Kidney epithelial cell (primary cell): ENCODE results near the gene LONP1. TPM values are rescaled to one million over a fixed set of nuclear protein-coding genes. Genes with fewer than 3 reads are reported as not detected.

ENCODE experiments used
- DNase-seq: peaks from one replicate; pipeline ENCODE4 v3.0.0-alpha.2; 2010; ENCODE audit warnings: low read depth
- H3K27me3 ChIP-seq: 2 replicates; pipeline ENCODE4 v1.6.0; 2011; ENCODE audit warnings: low read length; ENCODE audit not compliant: control insufficient read depth, insufficient read depth
- H3K36me3 ChIP-seq: 2 replicates; pipeline ENCODE4 v1.5.1; 2011; ENCODE audit warnings: low read length; ENCODE audit not compliant: control insufficient read depth, insufficient read depth
- H3K4me3 ChIP-seq: 2 replicates; pipeline ENCODE4 v1.5.1; 2011; ENCODE audit warnings: low read depth, mild to moderate bottlenecking, control low read depth, low read length
- total RNA-seq: library from RNA; depleted of rRNA; stranded (reverse); fragments of >200 nt; gene quantifications from 2 replicates; pipeline ENCODE4 v1.2.3, GENCODE V29; 2015
- TF ChIP-seq, protein P1 (sequence below): IDR thresholded peaks from 2 replicates; pipeline ENCODE4 v1.5.1; 2011; ENCODE audit warnings: mild to moderate bottlenecking, moderate library complexity, low read length, control low read depth, inconsistent platforms; ENCODE audit not compliant: insufficient read depth, poor library complexity, severe bottlenecking

Gene LONP1
- total RNA-seq, 1 donor from 2014 or later = 151 TPM

- DNase-seq = no peak
- TF ChIP-seq, protein P1, sequence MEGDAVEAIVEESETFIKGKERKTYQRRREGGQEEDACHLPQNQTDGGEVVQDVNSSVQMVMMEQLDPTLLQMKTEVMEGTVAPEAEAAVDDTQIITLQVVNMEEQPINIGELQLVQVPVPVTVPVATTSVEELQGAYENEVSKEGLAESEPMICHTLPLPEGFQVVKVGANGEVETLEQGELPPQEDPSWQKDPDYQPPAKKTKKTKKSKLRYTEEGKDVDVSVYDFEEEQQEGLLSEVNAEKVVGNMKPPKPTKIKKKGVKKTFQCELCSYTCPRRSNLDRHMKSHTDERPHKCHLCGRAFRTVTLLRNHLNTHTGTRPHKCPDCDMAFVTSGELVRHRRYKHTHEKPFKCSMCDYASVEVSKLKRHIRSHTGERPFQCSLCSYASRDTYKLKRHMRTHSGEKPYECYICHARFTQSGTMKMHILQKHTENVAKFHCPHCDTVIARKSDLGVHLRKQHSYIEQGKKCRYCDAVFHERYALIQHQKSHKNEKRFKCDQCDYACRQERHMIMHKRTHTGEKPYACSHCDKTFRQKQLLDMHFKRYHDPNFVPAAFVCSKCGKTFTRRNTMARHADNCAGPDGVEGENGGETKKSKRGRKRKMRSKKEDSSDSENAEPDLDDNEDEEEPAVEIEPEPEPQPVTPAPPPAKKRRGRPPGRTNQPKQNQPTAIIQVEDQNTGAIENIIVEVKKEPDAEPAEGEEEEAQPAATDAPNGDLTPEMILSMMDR = no peak
- Histone ChIP-seq H3K27me3 (no peaks in the 10 kb centered on the region), H3K36me3 (no peaks in the 10 kb centered on the region), H3K4me3 (no peak overlapping the region)
Observed at GRCh38 chr19:5714816-5715215, 5.1 kb downstream of the LONP1 start.

DNA sequence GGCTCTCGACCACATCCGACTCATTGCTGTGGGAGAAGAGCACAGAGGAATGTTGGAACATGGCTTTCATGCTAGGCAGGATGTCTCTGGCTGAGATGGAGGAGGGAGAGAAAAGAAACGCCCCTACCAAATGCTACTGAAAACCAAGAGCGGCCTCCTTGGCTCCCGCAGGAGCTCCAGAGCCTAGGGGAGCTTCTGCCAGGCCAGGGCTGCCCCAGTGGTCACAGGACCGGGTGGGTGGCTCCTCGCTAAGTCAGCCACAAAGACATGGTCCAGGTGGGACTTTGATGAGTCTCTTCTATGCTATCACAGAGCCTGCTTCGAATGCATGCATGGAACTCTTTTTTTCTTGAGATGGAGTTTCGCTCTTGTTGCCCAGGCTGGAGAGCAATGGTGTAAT is 6.7 kb downstream of the LONP1 start:
- Histone ChIP-seq H3K4me3 (no peak overlapping the region), H3K36me3 (no peaks in the 10 kb centered on the region), H3K27me3 (no peaks in the 10 kb centered on the region)
- no peak for DNase-seq
- TF ChIP-seq, protein P1 = no peak

DNA sequence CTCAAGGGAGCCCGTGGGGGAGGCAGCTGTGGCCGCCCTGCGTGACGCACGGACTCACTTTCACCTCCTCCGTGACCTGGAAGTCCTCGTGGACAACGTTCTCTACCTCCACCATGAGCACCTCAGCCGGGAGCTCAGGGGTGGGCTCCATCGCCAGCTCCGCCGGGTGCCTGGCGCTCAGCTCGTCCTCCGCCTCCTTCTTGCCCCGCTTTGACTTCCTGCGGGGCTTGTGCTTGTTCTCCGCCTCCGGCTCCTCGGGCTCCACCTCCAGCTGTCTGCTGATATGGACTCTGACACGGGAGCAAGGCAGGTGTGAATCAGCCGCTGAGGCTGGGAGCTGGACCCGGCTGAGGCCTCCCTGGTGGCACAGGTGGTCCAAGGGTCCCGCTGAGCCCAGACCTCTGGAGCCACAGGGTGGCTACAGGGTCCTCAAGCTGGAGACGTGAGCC is 8.2 kb downstream of the LONP1 start:
- TF ChIP-seq, protein P1 = no peak
- Histone ChIP-seq H3K4me3 (no peak overlapping the region), H3K36me3 (no peaks in the 10 kb centered on the region), H3K27me3 (no peaks in the 10 kb centered on the region)
- DNase-seq = no peak

DNA sequence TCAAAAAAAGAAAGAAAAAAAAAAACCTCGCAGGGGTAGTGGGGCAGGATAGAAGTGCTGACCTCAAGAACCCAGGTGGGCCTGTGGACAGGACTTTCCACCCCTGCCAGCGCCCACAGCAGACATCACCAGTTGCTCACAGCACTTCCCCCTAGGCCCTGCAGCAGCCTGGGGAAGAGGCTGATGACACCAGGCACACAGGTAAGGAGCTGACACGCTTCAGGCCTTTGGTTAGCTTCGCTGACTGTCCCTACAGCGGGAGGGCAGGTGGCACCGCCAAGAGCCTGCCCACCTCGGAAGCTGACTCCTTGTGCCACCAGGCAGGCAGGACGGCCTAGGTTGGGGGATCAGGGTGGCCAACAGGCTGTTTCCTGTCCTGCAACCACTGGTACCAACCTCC is 8.9 kb downstream of the LONP1 start:
- Histone ChIP-seq H3K36me3 (no peaks in the 10 kb centered on the region), H3K27me3 (no peaks in the 10 kb centered on the region), H3K4me3 (no peak overlapping the region)
- DNase-seq = no peak
- TF ChIP-seq, protein P1 = no peak

DNA sequence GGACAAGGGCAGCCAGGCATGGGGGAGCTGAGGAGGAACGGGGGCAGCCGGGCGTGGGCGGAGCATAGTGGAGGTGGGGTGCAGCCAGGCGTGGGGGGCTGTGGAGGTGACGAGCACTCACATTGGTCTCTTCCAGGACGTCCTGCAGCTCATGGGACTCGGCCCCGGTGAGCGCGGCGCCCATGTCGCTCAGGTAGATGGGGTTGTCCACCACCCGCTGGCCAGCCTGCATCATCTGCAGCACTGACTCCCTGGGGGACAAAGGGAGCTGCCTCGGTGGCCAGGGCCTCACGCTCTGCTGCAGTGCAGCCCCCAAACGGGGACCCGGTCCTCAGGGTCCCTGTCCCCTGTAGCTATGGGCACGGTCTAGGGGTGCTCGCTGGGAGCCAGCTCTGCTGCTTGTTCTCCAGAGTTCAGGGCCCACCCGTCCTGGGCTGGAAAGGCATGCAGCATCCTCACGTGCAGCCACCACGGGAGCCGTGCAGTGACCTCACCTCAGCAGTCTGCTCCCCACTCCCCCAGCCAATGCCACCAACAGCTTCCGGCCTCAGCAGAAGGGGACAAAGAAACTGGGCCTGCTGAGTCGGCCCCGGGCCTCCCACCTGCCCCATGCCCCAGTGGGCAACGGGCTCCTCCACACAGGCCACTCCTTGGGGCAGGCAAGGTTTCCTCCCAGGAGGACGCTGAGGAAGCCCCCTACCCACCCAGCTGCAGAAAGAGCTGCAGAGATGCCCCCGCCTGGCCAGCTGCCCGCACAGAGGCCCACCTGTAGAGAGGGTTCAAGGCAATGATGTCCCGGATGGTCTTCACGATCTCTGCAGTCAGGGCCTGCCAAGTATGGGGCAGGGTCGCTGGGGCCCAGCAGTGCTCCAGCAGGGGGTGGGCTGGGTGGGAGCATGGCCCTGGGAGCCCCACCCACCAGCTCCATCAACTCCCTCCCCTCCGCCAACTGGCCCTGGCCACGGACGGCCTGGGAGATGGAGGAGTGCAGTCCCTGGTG is 12.1 kb downstream of the LONP1 start:
- TF ChIP-seq, protein P1 = no peak
- DNase-seq = no peak
- Histone ChIP-seq H3K27me3 (no peaks in the 10 kb centered on the region), H3K36me3 (peaks cover 4% of the 10 kb centered on the region), H3K4me3 (no peak overlapping the region)
